ENCODE data around the gene MID2. TPM values are rescaled to one million over a fixed set of nuclear protein-coding genes. Genes with fewer than 3 reads are reported as not detected.

MID2 gene
- total RNA-seq, 3 donors from 2014 or later (not counting 1 experiment from before 2014, with no cell fraction given), result 1.4 to 6.0 (median 2.3) TPM

GRCh38 chrX:107780525-107780924 is 45.1 kb upstream of the MID2 start:
- H3K27ac ChIP-seq (ENCODE audit: low read length), result no peak overlapping the region
- no peak for ATAC-seq
- peaks cover 14 to 15% of the 10 kb centered on the region in 2 donors for H3K4me1 Mint-ChIP-seq
- 94% methylated on average over 9 of the region's 9 CpGs for WGBS (ENCODE audit: insufficient coverage)
- H3K27ac Mint-ChIP-seq, result no peak overlapping the region
- peaks cover 13% of the 10 kb centered on the region for H3K4me1 ChIP-seq (ENCODE audit: control insufficient read depth, insufficient read depth, low read length)
- H3K4me3 Mint-ChIP-seq, result no peak overlapping the region
- no peaks in the 10 kb centered on the region for H3K9me3 Mint-ChIP-seq
- H3K36me3 Mint-ChIP-seq, result no peaks in the 10 kb centered on the region
- no peak for TF ChIP-seq CTCF (IDR thresholded peaks at IDR 0.05)
- H3K27me3 ChIP-seq (ENCODE audit: control insufficient read depth, insufficient read depth, low read length), result no peaks in the 10 kb centered on the region
- H3K36me3 ChIP-seq (ENCODE audit: control insufficient read depth, insufficient read depth, low read length), result no peaks in the 10 kb centered on the region
- intact Hi-C loops (cut with micrococcal nuclease), result no loop called here
- peaks cover 3 to 7% of the 10 kb centered on the region in 2 donors for H3K27me3 Mint-ChIP-seq (ENCODE audit: low read depth in 2 of 2)
- no peaks in the 10 kb centered on the region for H3K9me3 ChIP-seq (ENCODE audit: control insufficient read depth, insufficient read depth, low read length)
- DNase-seq, result no peak
- H3K4me3 ChIP-seq (ENCODE audit: low read length), result no peak overlapping the region

GRCh38 chrX:107787827-107788226 is 37.8 kb upstream of the MID2 start:
- no peaks in the 10 kb centered on the region for H3K9me3 Mint-ChIP-seq
- H3K4me3 Mint-ChIP-seq, result no peak overlapping the region
- no peak for ATAC-seq
- Histone ChIP-seq H3K36me3 (ENCODE audit: control insufficient read depth, insufficient read depth, low read length) (no peaks in the 10 kb centered on the region), H3K9me3 (ENCODE audit: control insufficient read depth, insufficient read depth, low read length) (no peaks in the 10 kb centered on the region), H3K4me1 (ENCODE audit: control insufficient read depth, insufficient read depth, low read length) (no peaks in the 10 kb centered on the region), H3K27me3 (ENCODE audit: control insufficient read depth, insufficient read depth, low read length) (no peaks in the 10 kb centered on the region), H3K27ac (ENCODE audit: low read length) (no peak overlapping the region), H3K4me3 (ENCODE audit: low read length) (no peak overlapping the region)
- 80% methylated on average over 1 of the region's 1 CpG for whole genome bisulfite sequencing (ENCODE audit: insufficient coverage)
- H3K27me3 Mint-ChIP-seq (ENCODE audit: low read depth in 2 of 2), result peaks cover 7 to 17% of the 10 kb centered on the region in 2 donors
- no peaks in the 10 kb centered on the region for H3K36me3 Mint-ChIP-seq
- H3K27ac Mint-ChIP-seq, result no peak overlapping the region
- DNase-seq, result no peak
- intact Hi-C loops (cut with micrococcal nuclease), result no loop called here
- no peaks in the 10 kb centered on the region for H3K4me1 Mint-ChIP-seq
- TF ChIP-seq CTCF (IDR thresholded peaks at IDR 0.05), result no peak

GRCh38 chrX:107804427-107804826 is 21.2 kb upstream of the MID2 start:
- no peak overlapping the region for H3K27ac Mint-ChIP-seq
- 75% methylated on average over 1 of the region's 1 CpG for WGBS (ENCODE audit: insufficient coverage)

More at GRCh38 chrX:107804427-107804826, 21.2 kb upstream of the MID2 start:
- Mint-ChIP-seq H3K9me3 (no peaks in the 10 kb centered on the region), H3K4me1 (no peaks in the 10 kb centered on the region), H3K36me3 (no peaks in the 10 kb centered on the region), H3K27me3 (ENCODE audit: low read depth in 2 of 2) (peaks cover 15 to 40% of the 10 kb centered on the region in 2 donors), H3K4me3 (no peak overlapping the region)
- Histone ChIP-seq H3K4me1 (ENCODE audit: control insufficient read depth, insufficient read depth, low read length) (no peaks in the 10 kb centered on the region), H3K9me3 (ENCODE audit: control insufficient read depth, insufficient read depth, low read length) (no peaks in the 10 kb centered on the region), H3K36me3 (ENCODE audit: control insufficient read depth, insufficient read depth, low read length) (no peaks in the 10 kb centered on the region), H3K4me3 (ENCODE audit: low read length) (no peak overlapping the region), H3K27me3 (ENCODE audit: control insufficient read depth, insufficient read depth, low read length) (no peaks in the 10 kb centered on the region), H3K27ac (ENCODE audit: low read length) (no peak overlapping the region)
- ATAC-seq, result no peak
- no peak for TF ChIP-seq CTCF (IDR thresholded peaks at IDR 0.05)
- intact Hi-C loops (cut with micrococcal nuclease), result no loop called here
- no peak for DNase-seq
